ENCODE measurements around the gene WNK4.

DNA sequence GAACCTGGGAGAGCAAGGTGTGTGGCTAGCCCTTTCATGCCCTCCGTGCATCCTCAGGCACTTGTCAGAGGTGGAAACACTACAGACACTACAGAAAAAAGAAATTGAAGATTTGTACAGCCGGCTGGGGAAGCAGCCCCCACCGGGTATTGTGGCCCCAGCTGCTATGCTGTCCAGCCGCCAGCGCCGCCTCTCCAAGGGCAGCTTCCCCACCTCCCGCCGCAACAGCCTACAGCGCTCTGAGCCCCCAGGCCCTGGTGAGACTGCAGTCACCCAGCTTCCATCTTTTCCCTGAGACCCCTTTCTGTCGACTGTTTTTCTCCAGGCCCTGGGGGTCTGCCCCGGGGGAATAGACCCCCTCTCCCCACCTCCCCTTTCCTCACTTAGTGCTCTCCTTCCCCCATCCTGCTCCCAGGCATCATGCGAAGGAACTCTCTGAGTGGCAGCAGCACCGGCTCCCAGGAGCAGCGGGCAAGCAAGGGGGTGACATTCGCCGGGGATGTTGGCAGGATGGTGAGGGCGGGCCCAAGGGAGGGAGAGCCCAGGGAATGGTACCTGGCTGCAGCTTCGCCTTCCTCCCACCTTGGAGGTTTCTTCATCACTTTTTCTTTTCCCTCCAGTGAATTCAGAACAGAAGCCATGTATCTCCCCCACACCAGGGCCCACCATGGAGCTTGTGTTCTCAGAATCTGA lies 15.8 kb downstream of the WNK4 start:
- TF ChIP-seq POLR2A (IDR thresholded peaks at IDR 0.05) (no peak), POLR2AphosphoS5 (IDR thresholded peaks at IDR 0.05) (no peak)
- TF ChIP-seq, protein P1, sequence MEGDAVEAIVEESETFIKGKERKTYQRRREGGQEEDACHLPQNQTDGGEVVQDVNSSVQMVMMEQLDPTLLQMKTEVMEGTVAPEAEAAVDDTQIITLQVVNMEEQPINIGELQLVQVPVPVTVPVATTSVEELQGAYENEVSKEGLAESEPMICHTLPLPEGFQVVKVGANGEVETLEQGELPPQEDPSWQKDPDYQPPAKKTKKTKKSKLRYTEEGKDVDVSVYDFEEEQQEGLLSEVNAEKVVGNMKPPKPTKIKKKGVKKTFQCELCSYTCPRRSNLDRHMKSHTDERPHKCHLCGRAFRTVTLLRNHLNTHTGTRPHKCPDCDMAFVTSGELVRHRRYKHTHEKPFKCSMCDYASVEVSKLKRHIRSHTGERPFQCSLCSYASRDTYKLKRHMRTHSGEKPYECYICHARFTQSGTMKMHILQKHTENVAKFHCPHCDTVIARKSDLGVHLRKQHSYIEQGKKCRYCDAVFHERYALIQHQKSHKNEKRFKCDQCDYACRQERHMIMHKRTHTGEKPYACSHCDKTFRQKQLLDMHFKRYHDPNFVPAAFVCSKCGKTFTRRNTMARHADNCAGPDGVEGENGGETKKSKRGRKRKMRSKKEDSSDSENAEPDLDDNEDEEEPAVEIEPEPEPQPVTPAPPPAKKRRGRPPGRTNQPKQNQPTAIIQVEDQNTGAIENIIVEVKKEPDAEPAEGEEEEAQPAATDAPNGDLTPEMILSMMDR (IDR thresholded peaks at IDR 0.05), result no peak

Data from stomach (tissue), 4 donors.